Hematopoietic multipotent progenitor cell treated with erythropoietin and hydrocortisone succinate and interleukin-3 and kit ligand, for 6 days (in vitro differentiated cells): ENCODE measurements around the gene TAF4.
"Not testable (repeated sequence)": the region's sequence is repeated elsewhere in the genome, so short reads cannot be mapped to it uniquely, and the experiment has no call there.

Experiments
- DNase-seq: peaks from one replicate; pipeline ENCODE4 v3.0.0-alpha.2; 2015

Gene TAF4

DNA sequence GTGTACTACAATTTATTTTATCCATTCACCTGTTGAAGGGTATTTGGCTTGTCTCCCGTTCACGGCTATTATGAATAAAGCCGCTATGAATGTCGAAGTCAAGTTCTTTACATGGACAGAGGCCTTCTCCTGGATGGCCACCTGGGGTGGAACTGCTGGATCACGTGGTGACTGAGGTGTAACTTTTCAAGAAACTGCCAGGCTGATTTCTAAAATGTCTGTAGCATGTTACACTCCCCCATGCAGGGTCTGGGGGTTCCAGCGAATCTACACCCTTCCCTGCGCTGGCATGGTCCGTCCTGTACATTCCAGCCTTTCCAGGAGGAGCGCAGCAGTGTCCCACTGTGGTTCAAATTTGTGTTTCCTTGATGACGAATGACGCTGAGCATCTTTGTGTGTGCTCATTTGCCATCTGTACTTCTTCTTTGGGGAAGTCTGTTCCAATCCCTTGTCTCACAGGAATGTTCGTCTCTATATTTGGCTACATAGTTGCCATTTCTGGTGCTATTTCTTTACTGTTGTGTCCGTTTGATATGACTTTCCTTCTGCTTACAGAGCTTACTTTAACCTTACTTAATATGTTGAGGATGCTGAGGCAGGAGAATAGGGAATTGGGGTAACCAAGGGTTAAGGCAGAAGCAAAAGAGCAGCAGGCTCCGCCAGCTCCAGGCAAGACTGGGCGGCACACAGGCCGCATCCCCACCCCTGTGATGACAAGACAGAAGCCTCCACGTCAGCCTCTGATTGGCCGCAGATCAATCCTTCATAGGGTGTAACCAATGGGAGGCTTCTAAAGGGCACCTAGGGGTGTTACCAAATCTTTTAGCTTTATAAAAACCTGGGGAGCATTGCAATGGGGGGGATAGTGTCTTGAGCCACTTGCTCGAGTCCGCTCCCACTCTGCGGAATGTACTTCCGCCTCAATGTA lies 106.6 kb downstream of the TAF4 start:
- DNase-seq = peak; percentile 18

DNA sequence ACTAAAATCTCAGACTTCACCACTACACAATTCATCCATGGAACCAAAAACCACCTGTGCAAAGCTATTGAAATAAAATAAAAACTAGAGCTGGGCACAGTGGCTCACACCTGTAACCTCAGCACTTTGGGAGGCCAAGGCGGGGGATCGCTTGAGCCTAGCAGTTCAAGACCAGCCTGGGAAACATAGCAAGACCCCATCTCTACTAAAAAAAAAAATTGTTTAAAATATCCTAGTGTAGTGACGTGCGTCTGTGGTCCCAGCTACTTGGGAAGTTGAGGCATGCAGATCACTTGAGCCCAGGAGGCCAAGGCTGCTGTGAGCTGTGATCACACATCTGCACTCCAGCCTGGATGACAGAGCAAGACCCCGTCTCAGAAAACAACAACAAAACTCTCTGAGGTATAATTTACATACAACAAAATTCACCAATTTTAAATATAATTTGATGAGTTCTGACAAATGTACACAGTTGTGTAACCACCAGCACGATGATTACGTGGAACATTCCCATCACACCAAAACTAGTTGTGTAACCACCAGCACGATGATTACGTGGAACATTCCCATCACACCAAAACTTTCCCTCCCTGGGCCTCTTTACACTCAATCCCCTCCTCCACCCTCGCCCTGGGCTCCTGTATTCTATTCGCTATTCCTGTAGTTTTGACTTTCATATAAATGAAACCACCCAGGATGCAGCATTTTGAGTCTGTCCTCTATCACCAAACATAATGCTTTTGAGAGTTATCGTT lies 107.5 kb downstream of the TAF4 start:
- no peak for DNase-seq

GRCh38 chr20:61956396-61957342 lies 109.0 kb downstream of the TAF4 start:
- DNase-seq = no peak

GRCh38 chr20:61955668-61956395 lies 109.8 kb downstream of the TAF4 start:
- no peak for DNase-seq

DNA sequence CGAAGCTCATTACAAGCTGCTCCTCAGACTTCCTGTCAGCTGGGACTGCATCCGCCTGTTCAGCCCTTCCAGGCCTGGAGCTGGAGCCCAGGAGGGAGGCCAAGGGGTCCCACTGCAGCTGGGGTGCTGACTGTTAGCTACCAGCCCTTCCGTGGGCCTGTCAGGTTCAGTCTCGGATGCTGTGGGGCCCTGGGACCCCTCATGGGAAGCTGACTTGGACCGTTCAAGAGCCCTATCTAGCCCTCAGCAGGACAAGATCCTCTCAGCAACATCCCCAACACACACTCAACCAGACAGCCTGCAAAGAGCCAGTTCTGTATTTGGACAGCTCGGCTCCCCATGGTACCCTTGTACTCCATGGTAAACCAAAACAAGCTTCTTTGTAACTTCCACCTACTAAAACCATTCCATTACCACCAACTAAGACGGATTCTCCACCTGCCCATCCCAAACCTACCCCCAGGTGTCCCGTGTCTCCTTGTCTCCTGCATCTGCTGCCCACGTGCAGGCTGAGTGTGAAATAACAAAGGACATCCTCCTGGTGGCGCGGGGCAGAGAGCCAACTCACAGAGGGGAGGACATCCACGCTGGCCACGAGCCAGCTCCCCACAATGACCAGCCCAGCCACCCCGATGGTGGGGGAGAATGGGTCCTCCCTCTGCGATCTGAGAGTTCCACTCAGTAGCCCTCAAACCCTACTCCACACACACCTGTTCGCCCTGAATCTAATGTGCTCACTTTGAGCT lies 111.2 kb downstream of the TAF4 start:
- DNase-seq = no peak

DNA sequence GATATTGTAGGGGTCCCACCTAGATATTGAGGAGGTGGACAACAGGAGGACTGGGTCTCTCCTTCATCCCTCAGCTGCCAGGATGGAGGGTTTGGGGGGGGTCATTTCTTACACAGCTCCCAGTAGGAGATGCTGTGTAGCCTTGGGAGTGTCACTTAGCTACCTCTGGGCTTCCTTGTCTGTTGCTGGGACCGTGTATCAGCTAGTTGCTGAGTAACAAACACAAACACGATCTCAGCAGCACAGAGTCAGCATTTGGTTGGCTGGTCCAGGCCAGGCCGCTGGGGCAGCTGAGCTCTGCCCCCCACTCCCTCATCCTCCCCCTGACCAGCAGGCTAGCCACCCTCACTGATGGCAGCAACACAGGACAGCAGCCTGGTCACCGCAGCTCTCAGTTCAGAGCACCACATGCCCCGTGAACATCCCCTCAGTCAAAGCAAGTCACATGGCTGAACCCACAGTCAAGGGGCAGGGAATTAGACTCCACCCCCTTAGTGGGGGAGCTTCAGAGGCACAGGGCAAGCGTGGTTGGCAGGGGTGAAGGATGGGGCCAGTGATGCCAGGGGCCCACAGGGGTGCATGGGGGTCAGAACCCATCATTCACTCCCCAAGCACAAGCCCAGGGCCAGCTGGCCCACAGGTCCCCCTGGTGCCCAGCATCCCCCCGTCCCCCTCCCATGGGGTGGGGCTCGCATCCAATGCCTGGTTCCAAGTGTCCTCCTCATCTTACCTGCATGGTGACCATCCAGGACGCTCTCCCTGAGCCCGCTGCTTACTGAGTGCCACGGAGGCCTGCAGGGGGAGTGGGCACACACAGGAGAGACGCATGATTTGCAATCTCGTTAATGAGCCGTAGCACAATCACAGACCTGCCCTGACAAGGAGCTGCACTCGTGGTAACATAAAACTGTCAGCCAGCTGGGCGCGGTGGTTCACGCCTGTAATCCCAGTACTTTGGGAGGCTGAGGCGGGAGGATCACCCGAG lies 112.4 kb downstream of the TAF4 start:
- no peak for DNase-seq

DNA sequence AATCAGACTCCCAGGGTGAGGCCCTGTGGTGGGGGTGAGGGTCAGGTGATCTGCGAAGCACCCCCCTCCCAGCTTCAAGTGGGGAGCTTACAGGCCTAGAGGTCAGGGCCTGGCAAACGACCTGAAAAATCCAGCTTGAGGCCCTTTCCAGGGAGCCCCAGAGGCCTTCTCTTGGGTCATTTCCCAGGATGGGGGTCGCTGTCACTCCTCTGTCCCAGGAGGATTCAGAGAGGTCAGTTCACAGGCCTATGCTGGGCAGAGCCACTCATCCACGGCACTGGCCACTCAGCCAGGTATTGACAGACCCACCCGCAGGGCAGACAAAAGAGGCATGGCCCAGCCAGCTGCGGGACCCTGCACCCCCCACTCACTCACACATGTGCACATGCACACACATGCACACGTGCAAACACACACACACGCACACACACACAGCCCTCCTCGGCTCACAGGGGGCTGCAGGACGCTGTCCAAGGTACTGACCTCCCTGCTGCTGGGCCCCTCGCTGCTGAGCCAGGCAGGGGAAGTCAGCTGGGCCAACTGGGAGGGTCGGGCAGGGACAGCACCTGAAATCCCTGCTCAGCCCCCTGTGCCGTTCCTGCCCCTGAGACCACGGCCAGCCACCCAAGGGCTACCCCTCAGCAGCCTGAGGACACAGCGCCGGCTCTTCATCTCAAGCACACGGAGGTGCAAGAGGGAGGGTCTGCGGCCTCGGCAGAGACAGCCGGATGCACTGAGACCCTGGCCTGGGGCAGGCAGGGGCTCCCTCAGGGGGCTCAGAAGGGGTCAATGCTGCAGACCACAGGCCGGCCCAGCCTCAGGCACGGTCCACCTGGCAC lies 113.8 kb downstream of the TAF4 start:
- peak; percentile 43 for DNase-seq

DNA sequence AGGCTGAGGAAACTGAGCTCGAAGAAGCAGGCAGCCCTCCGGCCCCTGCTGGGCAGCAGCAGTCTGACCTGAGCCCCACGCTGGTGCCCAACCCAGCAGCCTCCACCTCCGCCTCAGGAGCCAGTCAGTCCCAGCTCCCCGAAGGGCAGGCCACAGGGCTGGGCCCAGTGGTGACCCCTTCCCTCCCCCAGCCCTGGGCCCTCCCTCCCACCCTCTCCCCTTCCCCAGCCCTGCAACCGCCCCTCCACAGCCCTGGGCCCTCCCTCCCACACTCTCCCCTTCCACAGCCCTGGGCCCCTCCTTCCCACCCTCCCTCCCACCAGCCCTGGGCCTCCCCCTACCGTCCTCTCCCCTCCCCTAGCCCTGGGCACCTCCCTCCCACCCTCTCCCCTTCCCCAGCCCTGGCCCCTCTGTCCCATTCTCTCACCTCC lies 115.0 kb downstream of the TAF4 start:
- no peak for DNase-seq

GRCh38 chr20:61949714-61950640 lies 115.7 kb downstream of the TAF4 start:
- no peak for DNase-seq

- DNase-seq = no peak
Measured at GRCh38 chr20:61949363-61949713, 116.3 kb downstream of the TAF4 start.

- no peak for DNase-seq
Measured at GRCh38 chr20:61948586-61949362, 116.9 kb downstream of the TAF4 start.

- not testable (repeated sequence) for DNase-seq
Measured at GRCh38 chr20:61948056-61948455, 117.6 kb downstream of the TAF4 start.

- not testable (repeated sequence) for DNase-seq
Measured at GRCh38 chr20:61945495-61945894, 120.2 kb downstream of the TAF4 start.

DNA sequence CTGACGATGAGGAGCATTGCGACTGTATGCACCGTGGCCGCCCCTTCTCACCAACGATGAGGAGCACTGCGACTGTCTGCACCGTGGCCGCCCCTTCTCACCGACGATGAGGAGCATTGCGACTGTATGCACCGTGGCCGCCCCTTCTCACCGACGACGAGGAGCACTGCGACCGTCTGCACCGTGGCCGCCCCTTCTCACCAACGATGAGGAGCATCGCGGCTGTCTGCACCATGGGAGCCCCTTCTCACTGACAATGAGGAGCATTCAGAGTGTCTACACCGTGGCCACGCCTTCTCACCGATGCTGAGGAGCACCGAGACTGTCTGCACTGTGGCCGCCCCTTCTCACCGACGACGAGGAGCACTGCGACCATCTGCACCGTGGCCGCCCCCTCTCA lies 120.7 kb downstream of the TAF4 start:
- not testable (repeated sequence) for DNase-seq

- DNase-seq = no peak
Measured at GRCh38 chr20:61942526-61942925, 123.2 kb downstream of the TAF4 start.

GRCh38 chr20:61941721-61942405 lies 123.8 kb downstream of the TAF4 start:
- DNase-seq = no peak
